Renal pelvis (tissue), 4 donors: ENCODE measurements around the gene OLIG1. TPM values are rescaled to one million over a fixed set of nuclear protein-coding genes. Genes with fewer than 3 reads are reported as not detected.

Experiments
- DNase-seq: peaks from one replicate; pipeline ENCODE4 v3.0.0-alpha.2; 2013
- polyA plus RNA-seq, 3 donors: library from polyadenylated mRNA; unstranded; fragments of 120-200 nt; gene quantifications; one replicate each; pipeline ENCODE4 v1.2.1, GENCODE V29; 2013; ENCODE audit not compliant: insufficient read length in 3 of 3

The OLIG1 gene
- polyA plus RNA-seq, 3 donors = 0.12 to 1.0 (median 0.41) TPM

DNA sequence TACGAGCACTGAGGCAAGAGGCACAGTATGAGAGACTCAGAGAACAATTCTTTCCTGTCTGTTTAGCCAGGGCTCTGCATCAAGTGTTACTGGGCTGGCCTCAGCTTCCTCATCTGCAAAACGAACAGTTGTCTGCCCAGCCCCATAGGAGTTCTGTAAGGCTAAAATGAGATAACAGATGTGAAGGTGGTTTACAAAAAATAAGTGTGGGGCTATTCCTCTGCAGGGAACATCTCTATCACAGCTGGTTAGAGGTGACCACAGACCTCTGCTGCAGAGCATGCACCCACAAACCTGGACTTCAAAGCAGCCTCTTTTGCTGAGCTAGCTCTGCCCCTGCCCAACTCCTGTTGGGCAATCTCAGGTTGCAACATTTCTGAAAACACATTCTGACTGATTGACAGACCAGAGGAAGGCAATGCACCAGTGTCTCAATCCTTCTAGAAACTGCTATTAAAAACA is 10.5 kb upstream of the OLIG1 start:
- no peak for DNase-seq

DNA sequence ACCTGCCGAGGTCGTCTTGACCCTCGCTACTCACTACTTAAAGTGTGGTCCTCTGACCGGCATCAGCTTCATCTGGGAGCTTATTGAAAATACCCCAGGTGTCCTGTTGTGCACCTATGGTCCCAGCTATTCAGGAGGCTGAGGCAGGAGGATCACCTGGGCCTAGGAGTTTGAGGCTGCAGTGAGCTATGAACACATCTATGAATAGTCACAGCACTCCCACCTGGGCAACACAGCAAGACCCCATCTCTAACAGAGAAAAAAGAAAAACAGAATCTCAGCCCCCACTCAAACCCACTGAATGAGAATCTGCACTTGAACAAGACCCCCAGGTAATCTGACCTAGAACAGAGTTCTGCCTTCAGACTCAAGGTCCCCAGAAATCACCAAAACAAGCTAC is 8.7 kb upstream of the OLIG1 start:
- no peak for DNase-seq

DNA sequence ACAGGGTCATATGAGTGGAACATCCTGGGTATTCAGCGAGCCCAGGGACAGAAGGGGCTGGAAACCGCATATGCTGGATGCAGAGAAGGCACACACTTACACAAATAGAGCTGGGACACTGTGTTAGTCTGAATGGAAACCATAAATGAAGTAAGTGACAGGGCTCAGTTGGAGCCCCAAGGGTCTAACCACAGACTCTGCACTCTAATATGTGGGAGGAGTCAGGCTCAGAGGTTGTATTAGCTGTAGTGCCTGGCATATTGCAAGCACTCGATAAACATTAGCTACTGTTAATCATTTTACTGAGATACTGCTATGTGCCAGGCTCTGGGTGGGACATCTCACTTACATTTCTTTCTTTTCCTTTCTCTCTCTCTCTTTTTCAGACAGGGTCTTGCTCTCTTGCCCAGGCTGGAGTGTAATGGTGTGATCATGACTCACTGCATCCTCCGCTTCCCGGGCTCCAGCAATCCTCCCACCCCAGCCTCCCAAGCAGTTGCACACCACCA is 6.5 kb upstream of the OLIG1 start:
- DNase-seq = no peak

DNA sequence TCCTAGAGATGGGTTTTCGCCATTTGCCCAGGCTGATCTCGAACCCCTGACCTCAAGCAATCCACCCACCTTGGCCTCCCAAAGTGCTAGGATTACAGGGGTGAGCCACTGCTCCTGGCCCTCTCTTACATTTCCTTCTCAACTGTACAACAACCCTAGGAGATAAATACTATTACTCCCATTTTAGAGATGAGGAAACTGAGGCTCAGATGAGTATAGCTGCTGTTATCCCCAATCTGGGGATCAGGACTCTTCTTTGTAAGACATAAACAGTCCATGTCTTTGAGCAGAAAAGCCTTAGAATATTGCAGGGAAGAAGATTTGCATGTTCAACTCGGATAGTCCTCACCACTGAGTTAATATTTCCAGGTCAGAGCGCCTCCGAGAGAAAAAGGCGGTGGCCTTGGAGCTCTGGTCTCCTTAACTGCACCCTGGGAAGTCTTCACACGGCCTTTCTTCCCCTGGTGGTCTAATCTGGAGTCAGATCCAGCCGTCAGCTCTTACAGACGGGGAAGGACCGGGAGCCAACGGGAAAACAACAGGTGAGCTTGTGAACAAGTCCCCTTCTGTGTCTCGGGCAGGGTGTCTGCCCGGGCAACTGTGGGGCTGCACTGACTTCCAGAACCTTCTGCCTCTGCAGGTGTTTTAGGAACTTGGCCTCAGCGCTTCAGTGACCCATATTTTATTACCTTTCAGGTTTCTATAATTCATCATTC is 5.9 kb upstream of the OLIG1 start:
- no peak for DNase-seq

DNA sequence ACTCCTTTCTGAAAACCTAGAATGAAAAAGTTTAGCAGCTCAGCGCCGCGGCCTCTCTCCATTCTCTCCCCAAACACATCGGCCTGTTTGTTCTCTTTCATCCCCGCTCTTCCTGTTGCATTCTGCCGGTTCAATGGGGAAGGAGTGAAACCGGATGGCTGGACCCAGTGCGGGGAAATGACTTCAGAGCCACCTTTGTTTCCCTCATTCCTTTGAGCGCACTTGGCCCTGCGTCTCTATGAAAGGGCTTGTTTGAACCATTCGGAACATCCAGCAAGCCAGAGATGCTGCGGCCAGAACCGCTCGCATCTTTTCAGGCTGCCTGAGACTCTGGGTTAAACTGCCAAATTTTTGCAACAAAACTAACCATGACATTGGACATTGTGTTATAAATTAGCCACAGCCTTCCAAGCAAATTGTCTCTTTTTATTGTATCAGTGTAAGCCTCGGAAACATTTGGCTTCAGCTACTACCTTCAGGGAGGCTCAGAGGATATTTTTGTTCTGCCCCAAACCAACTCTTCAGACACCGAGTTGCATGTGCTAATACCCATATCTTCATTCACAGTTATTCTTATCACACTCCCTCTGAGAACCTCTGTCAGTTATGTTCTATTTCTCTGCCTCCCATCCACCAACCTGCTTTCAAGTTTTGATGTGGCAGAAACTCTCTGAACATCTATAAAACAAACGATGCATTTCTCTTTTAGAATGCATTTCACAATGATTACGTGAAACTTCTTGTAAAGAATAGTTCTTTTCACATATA is 5.1 kb upstream of the OLIG1 start:
- DNase-seq = no peak

DNA sequence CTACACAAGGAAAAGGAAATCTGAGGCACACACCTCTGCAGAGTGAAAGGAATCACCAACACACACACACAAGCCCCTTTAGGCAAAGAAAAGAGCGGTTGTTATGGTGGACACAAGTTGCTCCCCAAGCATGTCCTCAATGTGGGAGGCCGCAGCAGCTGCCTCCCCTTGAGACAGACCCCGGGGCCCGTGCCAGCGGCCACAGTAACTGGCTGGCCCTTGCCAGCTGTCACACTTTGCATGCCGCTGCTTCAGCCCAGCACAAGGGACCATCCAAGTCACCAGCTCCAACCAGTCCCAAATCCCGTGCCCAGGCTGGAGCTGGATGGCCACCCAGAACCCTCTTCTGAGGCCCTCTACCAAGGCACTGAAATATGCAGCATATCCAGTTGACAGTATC is 2.9 kb upstream of the OLIG1 start:
- no peak for DNase-seq

DNA sequence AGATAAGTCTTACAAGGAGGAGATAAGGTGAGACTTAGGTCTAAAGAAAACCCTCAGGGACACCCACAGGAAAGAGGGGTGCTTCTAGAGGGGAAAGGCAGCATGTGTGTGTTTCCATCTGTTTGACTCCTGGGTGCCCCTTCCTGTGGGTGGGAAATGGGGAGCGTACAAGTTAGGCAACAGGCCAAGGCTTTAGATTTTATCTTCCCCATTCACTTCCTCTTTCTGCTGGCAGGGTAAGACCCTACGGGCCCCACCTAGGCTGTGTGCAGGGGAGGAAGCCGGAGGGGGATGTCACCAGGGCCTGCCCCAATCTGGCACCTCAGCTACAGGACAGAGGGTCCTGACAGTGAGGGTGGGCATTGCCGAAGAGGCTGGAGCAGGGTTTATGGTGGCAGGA is 2.5 kb upstream of the OLIG1 start:
- no peak for DNase-seq

DNA sequence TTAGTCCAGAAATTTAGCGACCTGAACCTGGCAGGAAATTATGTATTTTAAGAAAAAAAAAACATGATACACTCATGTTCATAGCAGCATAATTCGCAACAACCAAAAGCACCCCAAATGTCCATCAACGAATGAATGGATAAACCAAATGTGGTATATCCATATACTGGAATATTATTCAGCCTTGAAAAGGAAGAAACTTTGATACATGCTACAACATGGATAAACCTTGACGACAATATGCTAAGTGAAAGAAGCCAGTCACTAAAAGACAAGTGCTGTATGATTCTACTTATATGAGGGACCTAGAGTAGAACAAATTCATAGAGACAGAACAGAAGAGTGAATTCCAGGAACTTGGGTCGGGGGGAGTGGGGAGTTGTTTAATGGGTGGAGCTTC is 698 bp upstream of the OLIG1 start:
- DNase-seq = no peak

DNA sequence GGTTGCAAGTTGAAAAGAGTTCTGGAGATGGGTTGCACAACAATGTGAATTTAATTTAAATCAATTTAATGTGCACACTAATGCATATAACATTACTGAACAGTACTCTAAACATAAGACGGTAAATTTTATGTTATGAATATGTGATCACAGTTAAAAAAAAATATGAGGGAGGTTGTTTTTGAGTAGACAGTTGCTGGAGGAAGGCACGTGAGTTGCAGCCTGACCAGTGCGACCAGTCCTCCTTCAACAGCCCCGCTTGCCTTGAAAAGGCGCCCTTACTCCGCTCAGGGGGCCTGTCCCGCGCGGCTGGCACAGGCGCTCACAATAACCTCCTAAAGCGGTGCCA is 322 bp upstream of the OLIG1 start:
- DNase-seq = no peak

DNA sequence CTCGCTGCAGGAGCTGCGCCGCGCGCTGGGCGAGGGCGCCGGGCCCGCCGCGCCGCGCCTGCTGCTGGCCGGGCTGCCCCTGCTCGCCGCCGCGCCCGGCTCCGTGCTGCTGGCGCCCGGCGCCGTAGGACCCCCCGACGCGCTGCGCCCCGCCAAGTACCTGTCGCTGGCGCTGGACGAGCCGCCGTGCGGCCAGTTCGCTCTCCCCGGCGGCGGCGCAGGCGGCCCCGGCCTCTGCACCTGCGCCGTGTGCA is 730 bp downstream of the OLIG1 start:
- DNase-seq = no peak

DNA sequence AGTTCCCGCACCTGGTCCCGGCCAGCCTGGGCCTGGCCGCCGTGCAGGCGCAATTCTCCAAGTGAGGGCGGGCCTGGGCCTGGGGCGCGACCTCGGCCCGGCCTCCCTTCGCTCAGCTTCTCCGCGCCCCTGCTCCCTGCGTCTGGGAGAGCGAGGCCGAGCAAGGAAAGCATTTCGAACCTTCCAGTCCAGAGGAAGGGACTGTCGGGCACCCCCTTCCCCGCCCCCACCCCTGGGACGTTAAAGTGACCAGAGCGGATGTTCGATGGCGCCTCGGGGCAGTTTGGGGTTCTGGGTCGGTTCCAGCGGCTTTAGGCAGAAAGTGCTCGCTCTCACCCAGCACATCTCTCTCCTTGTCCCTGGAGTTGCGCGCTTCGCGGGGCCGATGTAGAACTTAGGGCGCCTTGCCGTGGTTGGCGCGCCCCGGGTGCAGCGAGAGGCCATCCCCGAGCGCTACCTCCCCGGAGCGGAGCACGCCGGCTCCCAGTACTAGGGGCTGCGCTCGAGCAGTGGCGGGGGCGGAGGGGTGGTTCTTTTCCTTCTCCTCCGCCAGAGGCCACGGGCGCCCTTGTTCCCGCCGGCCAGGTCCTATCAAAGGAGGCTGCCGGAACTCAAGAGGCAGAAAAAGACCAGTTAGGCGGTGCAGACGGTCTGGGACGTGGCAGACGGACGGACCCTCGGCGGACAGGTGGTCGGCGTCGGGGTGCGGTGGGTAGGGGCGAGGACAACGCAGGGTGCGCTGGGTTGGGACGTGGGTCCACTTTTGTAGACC is 1.2 kb downstream of the OLIG1 start:
- DNase-seq = no peak

DNA sequence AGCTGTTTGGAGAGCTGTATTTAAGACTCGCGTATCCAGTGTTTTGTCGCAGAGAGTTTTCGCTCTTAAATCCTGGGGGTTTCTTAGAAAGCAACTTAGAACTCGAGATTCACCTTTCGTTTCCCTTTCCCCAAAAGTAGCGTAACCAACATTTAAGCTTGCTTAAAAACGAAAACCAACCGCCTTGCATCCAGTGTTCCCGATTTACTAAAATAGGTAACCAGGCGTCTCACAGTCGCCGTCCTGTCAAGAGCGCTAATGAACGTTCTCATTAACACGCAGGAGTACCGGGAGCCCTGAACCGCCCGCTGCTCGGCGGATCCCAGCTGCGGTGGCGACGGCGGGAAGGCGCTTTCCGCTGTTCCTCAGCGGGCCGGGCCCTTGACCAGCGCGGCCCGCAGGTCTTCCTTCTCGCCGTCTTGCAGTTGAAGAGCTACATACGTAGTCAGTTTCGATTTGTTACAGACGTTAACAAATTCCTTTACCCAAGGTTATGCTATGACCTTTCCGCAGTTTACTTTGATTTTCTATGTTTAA is 1.9 kb downstream of the OLIG1 start:
- no peak for DNase-seq

DNA sequence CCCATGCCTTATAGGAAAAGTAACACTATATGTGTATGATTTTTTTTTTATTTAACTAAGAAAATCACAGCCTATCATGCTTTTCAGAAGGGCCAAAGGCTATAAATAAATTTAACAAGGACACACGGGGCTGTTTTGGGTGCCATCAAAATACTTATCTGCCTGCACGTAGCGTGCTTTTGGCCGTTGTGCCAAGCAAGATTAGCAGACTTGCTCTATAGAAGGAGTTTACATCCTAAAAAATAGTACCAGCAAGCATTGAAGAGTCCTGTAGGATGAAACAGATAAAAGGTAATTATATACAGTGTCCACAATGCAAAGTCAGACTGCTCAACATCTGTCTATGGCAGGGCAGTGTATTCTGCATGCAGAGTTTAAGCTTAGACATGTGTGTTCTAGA is 3.7 kb downstream of the OLIG1 start:
- no peak for DNase-seq

DNA sequence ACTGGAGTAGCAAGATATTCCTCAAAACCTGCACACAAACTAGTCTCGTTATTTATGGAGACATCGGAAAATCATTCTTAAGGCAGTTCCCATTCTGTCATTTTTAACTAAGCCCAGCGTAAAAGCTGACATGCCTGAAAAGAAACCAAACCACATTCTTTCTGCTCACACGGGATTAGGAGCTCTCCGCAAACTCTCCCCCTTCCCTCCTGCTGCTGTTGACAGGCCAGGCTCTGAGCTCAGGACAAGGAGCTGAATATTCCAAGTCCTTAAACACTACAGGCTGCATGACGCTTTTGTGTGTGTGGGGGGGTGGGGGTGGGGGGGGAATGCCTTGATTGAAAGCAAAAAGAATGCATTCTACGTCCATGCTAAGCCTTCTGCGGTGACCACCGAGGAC is 5.2 kb downstream of the OLIG1 start:
- no peak for DNase-seq

DNA sequence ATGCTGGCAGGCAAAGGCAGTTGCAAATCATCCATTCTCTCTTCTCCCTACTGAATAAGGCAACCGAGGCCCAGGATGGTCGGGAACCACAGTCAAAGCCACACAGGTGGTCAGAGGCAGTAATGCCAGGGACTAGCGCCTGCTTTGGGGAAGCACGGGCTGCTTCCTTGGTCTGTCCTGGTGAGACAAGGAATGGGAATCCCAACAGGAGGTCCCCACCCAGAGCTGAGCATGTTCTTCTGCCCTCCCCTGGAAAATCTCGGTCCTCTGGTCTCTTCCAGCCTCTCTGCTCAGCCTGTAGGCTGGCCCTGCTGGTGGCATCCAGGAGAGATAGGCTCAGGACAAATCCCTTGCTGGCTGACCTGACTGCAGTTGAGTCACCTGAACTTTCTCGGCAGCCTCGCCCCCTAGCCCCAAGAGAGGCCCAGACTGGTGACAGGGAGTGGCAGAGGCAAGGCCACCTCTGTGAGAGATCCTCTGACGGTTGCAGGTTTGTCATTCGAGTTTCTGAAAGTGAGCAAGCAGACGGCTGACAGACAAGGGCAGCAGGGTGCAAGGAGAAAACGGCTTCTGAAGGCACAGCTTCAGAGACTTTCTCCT is 5.8 kb downstream of the OLIG1 start:
- DNase-seq = no peak

DNA sequence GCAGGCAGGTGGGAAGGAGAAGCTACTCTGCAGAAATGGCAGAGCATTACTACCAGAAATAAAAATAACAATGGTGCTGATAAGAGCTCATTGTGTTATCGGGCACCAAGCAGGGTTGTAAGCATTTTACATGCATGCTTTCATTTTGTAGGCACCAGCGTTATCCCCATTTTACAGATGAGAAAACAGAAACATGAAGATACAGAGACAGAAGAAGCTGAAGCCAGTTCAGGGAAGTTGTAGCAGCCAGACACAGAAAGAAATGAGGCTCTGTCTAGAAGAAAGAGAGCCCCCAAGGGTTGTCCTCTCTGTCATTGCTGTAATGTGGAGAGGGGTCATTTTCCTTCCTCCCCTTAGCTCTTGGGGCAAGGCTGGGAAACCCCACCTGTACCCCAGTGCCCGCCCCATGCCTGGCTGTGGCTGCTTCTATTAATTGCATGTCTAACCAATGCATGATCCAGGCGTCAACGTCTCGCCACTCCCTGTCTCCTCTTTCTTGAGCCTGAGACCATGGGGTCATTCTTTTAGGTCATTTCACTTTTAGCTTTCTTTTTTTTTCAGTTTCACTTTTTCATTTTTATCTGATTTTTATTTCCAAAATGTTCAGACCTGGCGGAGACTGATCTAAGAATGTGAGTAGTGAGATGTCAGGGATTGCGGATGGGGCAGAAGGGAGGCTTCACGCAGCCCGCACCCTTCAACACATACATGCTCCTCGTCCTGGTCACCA is 6.8 kb downstream of the OLIG1 start:
- DNase-seq = no peak

DNA sequence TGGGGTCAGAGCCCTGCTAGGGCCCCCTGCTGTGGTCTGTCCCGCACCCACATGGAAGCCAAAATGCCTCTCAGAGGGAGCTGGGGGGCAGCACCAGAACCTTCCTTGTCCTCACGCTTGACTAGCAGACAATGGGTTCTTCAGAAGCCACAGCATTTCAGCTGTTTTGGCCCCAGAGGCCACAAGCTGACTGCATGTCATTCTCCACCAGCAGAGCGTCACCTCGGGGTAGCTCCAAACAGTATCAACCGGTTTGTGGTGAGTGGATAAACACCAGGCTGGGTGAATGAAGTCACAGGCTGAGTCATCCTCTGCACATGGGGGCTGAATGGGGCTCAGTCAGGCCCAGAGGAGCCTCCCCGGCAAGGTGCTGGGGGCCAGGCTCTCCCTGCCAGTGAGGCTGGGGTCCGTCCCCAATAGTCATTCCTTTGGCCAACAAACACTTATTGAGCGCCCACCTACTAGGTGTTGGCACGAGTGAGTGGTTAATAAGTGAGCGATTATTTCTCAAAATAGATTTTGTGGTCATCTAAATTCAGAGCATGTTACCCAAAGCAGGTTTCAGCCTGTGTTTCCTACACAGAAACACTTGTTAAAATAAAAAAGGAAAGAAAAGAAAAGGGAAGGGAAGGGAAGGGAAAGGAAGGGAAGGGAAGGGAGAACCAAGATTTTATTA is 9.1 kb downstream of the OLIG1 start:
- DNase-seq = no peak

DNA sequence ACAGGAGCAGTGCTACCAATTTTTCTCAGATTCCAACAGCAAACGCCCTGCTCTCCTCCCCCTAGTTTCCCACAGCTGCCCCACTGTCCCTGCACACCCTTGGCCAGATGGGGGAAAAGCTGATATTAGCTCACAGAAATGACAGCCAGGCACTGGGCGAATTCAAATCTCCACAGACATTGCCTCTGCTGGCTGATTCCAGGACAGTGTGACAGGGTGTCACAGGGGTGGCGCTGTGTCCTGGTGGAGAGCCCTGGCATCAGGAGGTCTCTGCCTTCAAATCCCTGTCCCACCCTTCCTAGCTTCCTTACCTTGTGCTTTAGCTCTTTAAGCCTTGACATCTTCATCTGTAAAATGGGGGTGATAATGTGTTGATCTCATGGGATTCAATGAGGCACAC is 10.4 kb downstream of the OLIG1 start:
- no peak for DNase-seq

DNA sequence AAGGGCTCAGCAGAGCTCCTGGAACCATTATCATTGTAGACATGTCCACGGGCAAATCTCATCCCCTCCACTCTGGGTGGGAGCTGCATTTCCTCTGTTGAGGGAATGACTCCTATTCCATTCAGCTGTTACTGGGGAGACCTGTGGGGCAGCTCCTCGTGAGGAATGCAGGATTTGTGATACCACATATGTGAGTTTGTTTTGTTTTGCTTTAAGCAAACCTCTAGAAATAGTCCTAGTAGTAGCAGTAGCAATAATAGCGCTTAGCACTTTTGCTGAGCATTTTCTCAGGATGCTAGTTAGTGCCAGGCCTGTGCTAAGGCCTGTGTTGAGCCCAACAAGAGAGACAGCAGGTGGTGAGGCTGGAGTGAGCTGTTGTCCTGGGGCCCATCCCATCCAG is 10.8 kb downstream of the OLIG1 start:
- no peak for DNase-seq

DNA sequence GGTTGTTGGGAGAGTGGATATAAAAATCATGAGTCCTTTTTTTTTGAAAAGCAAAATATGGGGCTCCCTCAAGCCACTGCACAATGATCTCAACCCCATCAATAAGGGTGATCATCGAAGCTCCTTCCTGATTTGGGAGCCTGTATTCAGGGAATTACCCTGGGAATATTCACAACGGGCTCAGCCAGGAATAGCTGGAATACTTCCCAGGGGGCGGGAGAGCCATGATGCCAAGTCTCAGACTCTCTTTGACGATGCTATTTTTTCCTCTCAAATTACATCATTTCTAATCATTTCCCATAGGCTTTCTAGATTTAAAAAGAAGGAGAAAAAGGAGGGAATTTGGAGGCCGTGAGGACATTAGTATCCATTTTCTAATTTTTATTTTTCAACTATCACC is 18.4 kb downstream of the OLIG1 start:
- DNase-seq = no peak
